Fibroblast of the aortic adventitia (primary cell): ENCODE measurements around the gene GPC6. TPM values are rescaled to one million over a fixed set of nuclear protein-coding genes. Genes with fewer than 3 reads are reported as not detected.
A peak's percentile ranks its signal among the peaks of the same experiment; 100 is the strongest.

Source experiments
- DNase-seq: peaks from one replicate; pipeline ENCODE4 v3.0.0-alpha.2; 2010; ENCODE audit warnings: low read depth
- H3K4me3 ChIP-seq: 2 replicates; pipeline ENCODE4 v1.5.1; 2011; ENCODE audit warnings: low read depth, mild to moderate bottlenecking, control low read depth, low read length, moderate library complexity
- CTCF ChIP-seq: IDR thresholded peaks from 2 replicates; pipeline ENCODE4 v1.5.1; 2011; ENCODE audit warnings: mild to moderate bottlenecking, low read length, control low read depth, inconsistent platforms; ENCODE audit not compliant: insufficient read depth
- total RNA-seq: library from RNA; depleted of rRNA; stranded (reverse); fragments of >200 nt; gene quantifications from 2 replicates; pipeline ENCODE4 v1.2.3, GENCODE V29; 2012; ENCODE audit warnings: low replicate concordance

Gene GPC6
- total RNA-seq, 1 donor, result 92.6 TPM

GRCh38 chr13:93758575-93758974 lies 532.0 kb downstream of the GPC6 start:
- DNase-seq, result peak; percentile 16
- H3K4me3 ChIP-seq, result no peak overlapping the region
- TF ChIP-seq CTCF, result no peak

GRCh38 chr13:93762708-93763426 lies 536.3 kb downstream of the GPC6 start:
- no peak overlapping the region for H3K4me3 ChIP-seq
- DNase-seq, result no peak
- TF ChIP-seq CTCF, result no peak

- peak; percentile 69 for DNase-seq
- no peak for TF ChIP-seq CTCF
- no peak overlapping the region for H3K4me3 ChIP-seq
Observed at GRCh38 chr13:93765062-93765461, 538.5 kb downstream of the GPC6 start.

- H3K4me3 ChIP-seq, result no peak overlapping the region
- no peak for TF ChIP-seq CTCF
- peak; percentile 8 for DNase-seq
Observed at GRCh38 chr13:93765811-93766210, 539.2 kb downstream of the GPC6 start.

- TF ChIP-seq CTCF, result no peak
- DNase-seq, result no peak
- H3K4me3 ChIP-seq, result no peak overlapping the region
Observed at GRCh38 chr13:93766719-93767118, 540.1 kb downstream of the GPC6 start.

- no peak overlapping the region for H3K4me3 ChIP-seq
- no peak for TF ChIP-seq CTCF
- DNase-seq, result no peak
Observed at GRCh38 chr13:93767180-93767916, 540.7 kb downstream of the GPC6 start.
